GM12878 (cell line): ENCODE measurements around the gene FRMD8. TPM values are rescaled to one million over a fixed set of nuclear protein-coding genes. Genes with fewer than 3 reads are reported as not detected.

Experiments
- ATAC-seq: fragments of 200-7000 bp; cut with Tn5 transposase; 3 replicates; pipeline ENCODE4 v1.9.1; 2020; ENCODE audit warnings: mild to moderate bottlenecking, moderate library complexity
- BruUV-seq: library from RNA; stranded (reverse); fragments of 400-500 nt; replicated peaks from 2 replicates; lab custom pipeline; 2021; lab: Mats Ljungman, UMichigan
- CTCF ChIA-PET: fragments of 300-600 bp; sonication (Branson Sonifier 250); formaldehyde crosslinking; extraction: SDS; loops from one replicate; lab custom pipeline; 2021; ENCODE audit warnings: inconsistent platforms; lab: Yijun Ruan, JAX
- POLR2A ChIA-PET: fragments of 350-600 bp; formaldehyde crosslinking; extraction: SDS; loops from one replicate; lab custom pipeline; 2021; ENCODE audit warnings: inconsistent platforms; lab: Charles Lee
- RAD21 ChIA-PET: fragments of 300-600 bp; sonication (Branson Sonifier 250); formaldehyde crosslinking; loops from one replicate; lab custom pipeline; 2023; ENCODE audit warnings: antibody characterized with exemption; ENCODE audit not compliant: unreplicated experiment; lab: Charles Lee
- SMC1A ChIA-PET: fragments of 300-600 bp; sonication (Branson Sonifier 250); formaldehyde crosslinking; loops from one replicate; lab custom pipeline; 2023; ENCODE audit not compliant: unreplicated experiment, uncharacterized antibody; lab: Charles Lee
- DNase-seq: peaks from one replicate; pipeline ENCODE4 v3.0.0-alpha.2; 2011; ENCODE audit warnings: low read depth, low spot score
- FAIRE-seq: peaks from 3 replicates; lab custom pipeline; 2011; peaks lifted over from hg19 to GRCh38; lab: Jason Lieb, UNC
- H2AFZ ChIP-seq: 2 replicates; pipeline ENCODE4 v1.6.0; 2011; ENCODE audit warnings: low read depth, low read length, control low read depth; ENCODE audit not compliant: control insufficient read depth
- H3K27ac ChIP-seq: 2 replicates; pipeline ENCODE4 v1.5.1; 2011; ENCODE audit warnings: control low read depth; ENCODE audit not compliant: control insufficient read depth, insufficient read depth
- H3K27me3 ChIP-seq, 2 experiments: replicated peaks in 1 of 2; 2 replicates each; pipeline versions ENCODE4 v1.6.0 to v1.6.1; 2011; ENCODE audit warnings: low read length in 1 of 2; ENCODE audit not compliant: control insufficient read depth in 2 of 2, insufficient read depth in 2 of 2
- H3K36me3 ChIP-seq, 2 experiments: 2 replicates each; pipeline ENCODE4 v1.5.1; 2011; ENCODE audit warnings: low read length in 1 of 2; ENCODE audit not compliant: control insufficient read depth in 2 of 2, insufficient read depth in 2 of 2
- H3K4me1 ChIP-seq: 2 replicates; pipeline ENCODE4 v1.6.1; 2011; ENCODE audit warnings: mild to moderate bottlenecking, low read length, moderate library complexity, mixed read lengths; ENCODE audit not compliant: control insufficient read depth, insufficient read depth
- H3K4me2 ChIP-seq: 2 replicates; pipeline ENCODE4 v1.6.0; 2011; ENCODE audit warnings: control low read depth; ENCODE audit not compliant: control insufficient read depth, insufficient read depth
- H3K4me3 ChIP-seq: fragments of 200-600 bp; sonication (generic); 2 replicates; pipeline ENCODE4 v1.5.1; 2016
- H3K79me2 ChIP-seq: 2 replicates; pipeline ENCODE4 v1.6.0; 2011; ENCODE audit warnings: low read length; ENCODE audit not compliant: control insufficient read depth, insufficient read depth
- H3K9ac ChIP-seq: 2 replicates; pipeline ENCODE4 v1.8.0; 2011; ENCODE audit warnings: low read length, control low read depth, mixed read lengths; ENCODE audit not compliant: control insufficient read depth, insufficient read depth
- H3K9me3 ChIP-seq: replicated peaks from 3 replicates; pipeline ENCODE4 v1.5.1; 2011; ENCODE audit warnings: mild to moderate bottlenecking, low read length; ENCODE audit not compliant: control insufficient read depth, insufficient read depth
- H4K20me1 ChIP-seq: 2 replicates; pipeline ENCODE4 v1.6.0; 2011; ENCODE audit not compliant: control insufficient read depth, insufficient read depth
- BACH1 ChIP-seq: fragments of 450-650 bp; IDR thresholded peaks from 2 replicates; pipeline ENCODE4 v1.6.1; 2017; ENCODE audit warnings: mild to moderate bottlenecking, borderline replicate concordance
- CBX5 ChIP-seq: sonication (generic); IDR thresholded peaks from 2 replicates; pipeline ENCODE4 v1.6.1; 2016; ENCODE audit warnings: low read depth, moderate library complexity, mild to moderate bottlenecking, inconsistent platforms
- EED ChIP-seq: sonication (generic); IDR thresholded peaks from 2 replicates; pipeline ENCODE4 v1.6.1; 2016; ENCODE audit warnings: antibody characterized with exemption, low read depth
- IRF5 ChIP-seq: fragments of 450-650 bp; IDR thresholded peaks from 2 replicates; pipeline ENCODE4 v1.6.1; 2017; ENCODE audit warnings: borderline replicate concordance
- KDM1A ChIP-seq: fragments of 200-600 bp; sonication (generic); IDR thresholded peaks from 2 replicates; pipeline ENCODE4 v1.6.1; 2016; ENCODE audit warnings: borderline replicate concordance
- NR2C2 ChIP-seq: IDR thresholded peaks from 2 replicates; pipeline ENCODE4 v1.6.1; 2011; ENCODE audit warnings: borderline replicate concordance, low read depth; ENCODE audit not compliant: control insufficient read depth, insufficient read length
- NR2F1 ChIP-seq: fragments of 450-650 bp; conservative IDR thresholded peaks from 2 replicates; pipeline ENCODE4 v1.6.1; 2017; ENCODE audit warnings: mild to moderate bottlenecking
- POLR2AphosphoS5 ChIP-seq: IDR thresholded peaks from 2 replicates; pipeline ENCODE4 v1.6.1; 2011; ENCODE audit warnings: mild to moderate bottlenecking, low read length, inconsistent platforms
- SMAD5 ChIP-seq: IDR thresholded peaks from 2 replicates; pipeline ENCODE4 v1.6.1; 2016; ENCODE audit warnings: antibody characterized with exemption, low read depth
- WRNIP1 ChIP-seq: IDR thresholded peaks from 2 replicates; pipeline ENCODE4 v1.6.1; 2011; ENCODE audit warnings: low read depth, low read length, improper control_type of control experiment, borderline replicate concordance
- ZNF384 ChIP-seq: IDR thresholded peaks from 2 replicates; pipeline ENCODE4 v1.6.1; 2012; ENCODE audit warnings: low read depth, mild to moderate bottlenecking, low read length, improper control_type of control experiment, borderline replicate concordance
- ZZZ3 ChIP-seq: IDR thresholded peaks from 2 replicates; pipeline ENCODE4 v1.6.1; 2011; ENCODE audit warnings: low read depth; ENCODE audit not compliant: control insufficient read depth, insufficient read length
- WGBS: methylation state at CpG from one replicate; pipeline ENCODE4 v1.1.6; 2016; ENCODE audit warnings: low lambda C conversion rate; ENCODE audit not compliant: insufficient replicate concordance, insufficient coverage; ENCODE audit errors: missing lambda C conversion rate; 5-methylcytosine and 5-hydroxymethylcytosine counted together
- in situ Hi-C: fragments of 300-500 bp; cut with MboI; formaldehyde crosslinking; loops from 9 replicates; pipeline ENCODE4 v1.14.3; 2018; ENCODE audit warnings: mixed read lengths
- intact Hi-C: fragments of 100-400 bp; cut with micrococcal nuclease; formaldehyde crosslinking; loops from one replicate; pipeline ENCODE4 v1.14.2; 2022; ENCODE audit not compliant: unreplicated experiment
- polyA plus RNA-seq, 11 experiments: library from polyadenylated mRNA; depleted of rRNA in 4 of 11; unstranded in 6 of 11; stranded (reverse) in 5 of 11; fragments of >200 nt; fragmentation: Nextera tagmentation in 4 of 11; fragmentation: Illumina TruSeq in 1 of 11; extraction: Ambion mirVana in 4 of 11; extraction: Trizol in 1 of 11; gene quantifications; 1 replicate in 1 of 11; 2 replicates in 10 of 11; pipeline versions ENCODE4 v1.2.1 to v1.2.3, GENCODE V29; 2011 to 2016; ENCODE audit warnings: inconsistent platforms in 2 of 11, missing spikeins in 2 of 11, low read depth in 1 of 11
- total RNA-seq, 4 experiments: library from RNA; depleted of rRNA in 3 of 4; stranded (reverse); fragments of >200 nt in 3 of 4; fragmentation: Illumina TruSeq in 1 of 4; extraction: Trizol in 1 of 4; gene quantifications; 2 replicates each; pipeline versions ENCODE4 v1.2.1 to v1.2.3, GENCODE V29; 2013 to 2021
- TF ChIP-seq, protein P1 (sequence below): fragments of 450-650 bp; IDR thresholded peaks from 2 replicates; pipeline ENCODE4 v1.6.1; 2018; ENCODE audit warnings: mild to moderate bottlenecking, low read depth, moderate library complexity; ENCODE audit not compliant: partially characterized antibody
- TF ChIP-seq, protein P2 (sequence below): fragments of 450-650 bp; conservative IDR thresholded peaks from 2 replicates; pipeline ENCODE4 v1.6.1; 2017; ENCODE audit warnings: mild to moderate bottlenecking, moderate library complexity
- TF ChIP-seq, protein P3 (sequence below): fragments of 450-650 bp; IDR thresholded peaks from 2 replicates; pipeline ENCODE4 v1.6.1; 2016; ENCODE audit warnings: mild to moderate bottlenecking

FRMD8 gene
- total and polyA plus RNA-seq, 10 of the 15 experiments (the other 5 are each of a cell fraction or from before 2014, with no cell fraction given) = 8.3 to 69.4 (median 28.0) TPM

DNA sequence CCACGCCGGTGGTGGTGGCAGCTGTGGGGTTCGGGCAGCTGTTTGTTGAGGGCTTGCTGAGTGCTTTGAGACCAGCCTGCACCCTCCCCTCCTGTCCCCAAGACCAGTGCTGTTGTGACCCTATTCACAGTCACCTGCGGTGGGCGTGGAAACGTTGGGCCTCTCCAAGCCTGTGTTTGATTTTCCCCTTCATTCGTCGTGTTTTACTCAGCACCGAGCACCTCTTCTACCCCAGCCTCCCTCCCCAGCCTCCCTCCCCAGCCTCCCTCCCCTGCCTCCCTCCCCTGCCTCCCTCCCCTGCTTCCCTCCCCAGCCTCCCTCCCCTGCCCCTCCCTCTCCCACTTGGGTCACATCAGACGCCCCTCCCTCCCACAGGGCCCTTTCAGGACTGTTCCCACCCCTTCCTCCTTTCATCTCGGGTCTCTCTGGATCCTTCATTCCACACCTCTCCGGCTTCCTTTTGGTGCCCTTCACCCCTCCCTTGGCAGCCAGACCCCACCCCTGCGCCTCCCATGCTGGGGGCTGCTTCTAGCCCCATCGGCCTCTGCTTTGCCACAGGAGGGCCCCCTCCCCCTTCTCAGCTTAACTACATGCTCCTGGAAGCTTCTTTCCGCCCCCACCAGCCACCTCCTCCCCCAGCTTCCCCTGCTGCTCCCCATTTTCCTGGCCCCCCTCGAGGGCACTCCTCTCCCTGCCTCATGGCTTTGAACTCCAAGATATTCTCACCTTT lies 14.8 kb downstream of the FRMD8 start:
- no peak for TF ChIP-seq CBX5
- TF ChIP-seq KDM1A = no peak
- TF ChIP-seq POLR2AphosphoS5 = no peak
- TF ChIP-seq NR2C2 = no peak
- no peak for TF ChIP-seq ZNF384
- no peak for TF ChIP-seq NR2F1
- no peak for TF ChIP-seq BACH1
- no peak for TF ChIP-seq WRNIP1
- TF ChIP-seq, protein P1, sequence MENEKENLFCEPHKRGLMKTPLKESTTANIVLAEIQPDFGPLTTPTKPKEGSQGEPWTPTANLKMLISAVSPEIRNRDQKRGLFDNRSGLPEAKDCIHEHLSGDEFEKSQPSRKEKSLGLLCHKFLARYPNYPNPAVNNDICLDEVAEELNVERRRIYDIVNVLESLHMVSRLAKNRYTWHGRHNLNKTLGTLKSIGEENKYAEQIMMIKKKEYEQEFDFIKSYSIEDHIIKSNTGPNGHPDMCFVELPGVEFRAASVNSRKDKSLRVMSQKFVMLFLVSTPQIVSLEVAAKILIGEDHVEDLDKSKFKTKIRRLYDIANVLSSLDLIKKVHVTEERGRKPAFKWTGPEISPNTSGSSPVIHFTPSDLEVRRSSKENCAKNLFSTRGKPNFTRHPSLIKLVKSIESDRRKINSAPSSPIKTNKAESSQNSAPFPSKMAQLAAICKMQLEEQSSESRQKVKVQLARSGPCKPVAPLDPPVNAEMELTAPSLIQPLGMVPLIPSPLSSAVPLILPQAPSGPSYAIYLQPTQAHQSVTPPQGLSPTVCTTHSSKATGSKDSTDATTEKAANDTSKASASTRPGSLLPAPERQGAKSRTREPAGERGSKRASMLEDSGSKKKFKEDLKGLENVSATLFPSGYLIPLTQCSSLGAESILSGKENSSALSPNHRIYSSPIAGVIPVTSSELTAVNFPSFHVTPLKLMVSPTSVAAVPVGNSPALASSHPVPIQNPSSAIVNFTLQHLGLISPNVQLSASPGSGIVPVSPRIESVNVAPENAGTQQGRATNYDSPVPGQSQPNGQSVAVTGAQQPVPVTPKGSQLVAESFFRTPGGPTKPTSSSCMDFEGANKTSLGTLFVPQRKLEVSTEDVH = no peak
- TF ChIP-seq IRF5 = no peak
- TF ChIP-seq SMAD5 = no peak
- TF ChIP-seq EED = no peak
- TF ChIP-seq, protein P2, sequence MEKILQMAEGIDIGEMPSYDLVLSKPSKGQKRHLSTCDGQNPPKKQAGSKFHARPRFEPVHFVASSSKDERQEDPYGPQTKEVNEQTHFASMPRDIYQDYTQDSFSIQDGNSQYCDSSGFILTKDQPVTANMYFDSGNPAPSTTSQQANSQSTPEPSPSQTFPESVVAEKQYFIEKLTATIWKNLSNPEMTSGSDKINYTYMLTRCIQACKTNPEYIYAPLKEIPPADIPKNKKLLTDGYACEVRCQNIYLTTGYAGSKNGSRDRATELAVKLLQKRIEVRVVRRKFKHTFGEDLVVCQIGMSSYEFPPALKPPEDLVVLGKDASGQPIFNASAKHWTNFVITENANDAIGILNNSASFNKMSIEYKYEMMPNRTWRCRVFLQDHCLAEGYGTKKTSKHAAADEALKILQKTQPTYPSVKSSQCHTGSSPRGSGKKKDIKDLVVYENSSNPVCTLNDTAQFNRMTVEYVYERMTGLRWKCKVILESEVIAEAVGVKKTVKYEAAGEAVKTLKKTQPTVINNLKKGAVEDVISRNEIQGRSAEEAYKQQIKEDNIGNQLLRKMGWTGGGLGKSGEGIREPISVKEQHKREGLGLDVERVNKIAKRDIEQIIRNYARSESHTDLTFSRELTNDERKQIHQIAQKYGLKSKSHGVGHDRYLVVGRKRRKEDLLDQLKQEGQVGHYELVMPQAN = no peak
- TF ChIP-seq, protein P3, sequence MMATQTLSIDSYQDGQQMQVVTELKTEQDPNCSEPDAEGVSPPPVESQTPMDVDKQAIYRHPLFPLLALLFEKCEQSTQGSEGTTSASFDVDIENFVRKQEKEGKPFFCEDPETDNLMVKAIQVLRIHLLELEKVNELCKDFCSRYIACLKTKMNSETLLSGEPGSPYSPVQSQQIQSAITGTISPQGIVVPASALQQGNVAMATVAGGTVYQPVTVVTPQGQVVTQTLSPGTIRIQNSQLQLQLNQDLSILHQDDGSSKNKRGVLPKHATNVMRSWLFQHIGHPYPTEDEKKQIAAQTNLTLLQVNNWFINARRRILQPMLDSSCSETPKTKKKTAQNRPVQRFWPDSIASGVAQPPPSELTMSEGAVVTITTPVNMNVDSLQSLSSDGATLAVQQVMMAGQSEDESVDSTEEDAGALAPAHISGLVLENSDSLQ = no peak
- no peak for TF ChIP-seq ZZZ3
- ChIA-PET SMC1A (interaction anchor here (0.7 to 1.8 kb wide), 3 partner anchors 13 to 64 kb away, joined by 4 to 5 read pairs (median 4); no protein-coding TSS in a partner anchor), POLR2A (interaction anchor here (0.6 to 0.8 kb wide), 3 partner anchors 10 to 61 kb away, joined by 3 to 4 read pairs (median 3); no protein-coding TSS in a partner anchor), RAD21 (interaction anchor here (0.7 kb wide), 1 partner anchor 59 kb away, joined by 3 read pairs; no protein-coding TSS in a partner anchor), CTCF (interaction anchor here (0.8 to 2.0 kb wide), 2 partner anchors 15 to 72 kb away, joined by 3 to 5 read pairs; no protein-coding TSS in a partner anchor)
- H3K36me3 ChIP-seq = peaks cover 22 to 35% of the 10 kb centered on the region in 2 experiments
- intact Hi-C loops (no loop called here), in situ Hi-C loops (no loop called here)
- DNase-seq (no peak), FAIRE-seq (no peak), ATAC-seq (no peak)
- no peak overlapping the region for H3K27ac ChIP-seq
- BruUV-seq = no TSS peak
- no peak overlapping the region for H3K4me2 ChIP-seq
- H3K9ac ChIP-seq = no peak overlapping the region
- no peak overlapping the region for H3K4me3 ChIP-seq
- no peak overlapping the region for H2AFZ ChIP-seq
- peaks cover 20% of the 10 kb centered on the region for H3K4me1 ChIP-seq
- H3K9me3 ChIP-seq = no peaks in the 10 kb centered on the region
- H3K79me2 ChIP-seq = no peaks in the 10 kb centered on the region; the same call in 1 of the 2 replicates
- H4K20me1 ChIP-seq = no peaks in the 10 kb centered on the region
- H3K27me3 ChIP-seq = no peaks in the 10 kb centered on the region
- 85% methylated on average over 14 of the region's 16 CpGs for WGBS
